GM19239 (cell line): ENCODE measurements around the gene MRPS24.
"Not testable (repeated sequence)": the region's sequence is repeated elsewhere in the genome, so short reads cannot be mapped to it uniquely, and the experiment has no call there.

Experiments
- DNase-seq: peaks from one replicate; pipeline ENCODE4 v3.0.0; 2011; ENCODE audit warnings: low spot score; ENCODE audit not compliant: insufficient read length
- FAIRE-seq: peaks from 2 replicates; lab custom pipeline; 2011; peaks lifted over from hg19 to GRCh38; lab: Jason Lieb, UNC

Gene MRPS24

DNA sequence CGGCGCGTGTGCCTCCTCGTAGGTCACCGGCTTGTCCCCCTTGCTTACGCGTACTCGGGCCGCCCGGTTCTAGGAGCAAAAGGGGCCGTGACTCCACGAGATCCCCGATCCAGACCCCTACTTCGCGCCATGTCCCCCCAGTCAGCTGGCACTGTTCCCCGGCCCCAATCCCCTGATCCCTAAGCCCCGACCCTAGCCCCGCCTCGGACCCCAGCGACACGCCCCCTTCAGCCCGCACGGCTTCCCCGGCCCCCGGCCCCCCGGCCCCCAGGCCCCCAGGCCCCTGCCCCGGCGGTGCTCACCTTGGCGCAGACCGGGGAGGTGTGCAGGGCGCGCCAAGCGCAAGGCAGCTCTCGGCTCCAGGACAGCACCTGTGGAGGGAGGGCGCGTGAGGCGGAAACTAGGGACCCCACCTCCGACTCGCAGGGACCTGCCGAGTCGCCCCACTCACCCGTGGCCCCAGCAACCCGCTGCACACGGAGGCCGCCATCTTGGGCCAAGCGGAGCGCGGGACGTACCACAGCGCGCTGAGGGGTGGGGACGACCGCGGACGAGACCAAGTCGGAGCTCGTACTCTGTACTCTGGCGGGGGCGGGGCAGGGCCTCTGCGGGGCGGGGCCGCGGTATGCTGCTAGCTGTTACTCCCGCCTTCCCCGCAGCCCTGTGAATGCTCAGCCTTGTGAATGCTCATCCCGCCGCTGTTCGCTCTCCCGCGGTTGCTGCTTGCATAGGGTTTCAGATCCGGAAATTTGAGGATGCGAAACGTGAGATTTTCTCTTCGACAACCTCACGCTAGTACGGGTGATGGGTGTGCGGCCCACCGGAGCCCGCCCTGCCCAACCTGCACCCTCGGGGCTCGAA, at the start of gene MRPS24:
TSS of gene MRPS24 (minus strand) at position 512 of the 861 bp plus-strand sequence. CDS start at position 490, 22 bp downstream.
- FAIRE-seq: peak; percentile 97

GRCh38 chr7:43915907-43916306, 46.6 kb upstream of the MRPS24 start:
- no peak for DNase-seq
- FAIRE-seq: no peak

More for the DNA sequence above, at the start of gene MRPS24:
- peak; percentile 90 for DNase-seq

DNA sequence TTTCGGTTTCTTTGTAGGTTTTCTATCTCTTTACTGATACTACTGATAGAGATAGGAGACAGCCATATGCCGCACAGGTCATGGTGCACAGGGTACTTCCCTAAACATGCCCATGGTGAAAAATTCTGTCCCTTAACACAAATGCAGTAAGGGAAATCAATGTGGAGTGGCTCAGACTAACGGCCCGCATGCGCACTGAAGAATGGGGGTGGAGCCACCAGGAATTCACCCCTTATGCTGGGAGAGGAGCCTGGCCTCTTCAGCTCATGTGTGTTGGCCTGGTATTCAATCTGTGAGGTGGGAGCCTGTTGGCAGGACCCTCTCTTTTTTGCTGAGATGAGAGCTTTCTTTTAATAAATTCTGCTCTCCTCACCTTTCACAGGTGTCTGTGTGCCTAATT, 45.5 kb upstream of the MRPS24 start:
- DNase-seq (no peak), FAIRE-seq (no peak)

DNA sequence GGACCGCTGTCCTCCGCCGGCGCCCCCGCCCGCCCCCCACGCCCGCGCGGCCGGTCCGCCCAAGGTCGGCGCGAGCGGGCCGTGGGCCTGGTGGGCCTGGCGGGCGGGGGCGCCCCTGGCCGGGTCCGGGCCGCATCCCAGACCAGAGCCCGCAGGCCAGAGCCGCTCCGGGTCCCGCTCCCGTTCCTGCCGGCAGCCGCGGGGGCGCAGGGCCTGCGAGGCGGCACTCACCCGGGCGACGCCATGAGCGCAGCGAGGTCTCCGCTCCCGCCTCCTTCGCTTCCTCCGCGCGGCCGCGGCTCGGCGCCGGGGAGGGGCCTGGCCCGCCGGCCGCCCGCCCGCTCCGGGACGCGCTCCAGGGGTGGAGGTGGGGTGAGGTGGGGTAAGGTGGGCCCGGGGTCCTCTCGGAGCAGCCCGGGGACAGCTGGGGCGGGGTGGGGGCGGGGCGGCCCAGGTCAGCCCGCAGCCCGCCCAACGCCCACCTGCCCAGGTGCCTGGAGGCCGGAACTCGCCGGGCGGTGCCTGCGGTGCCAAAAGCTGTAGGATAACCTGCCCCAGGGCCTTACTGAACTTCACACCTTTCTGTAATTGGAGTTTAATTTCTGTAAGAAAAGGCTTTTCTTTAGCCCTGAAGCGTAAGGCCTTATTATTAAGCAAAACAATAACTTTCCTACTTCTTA, 37.2 kb upstream of the MRPS24 start, which contains the start of gene URGCP:
TSS of gene URGCP (minus strand) at position 266 of the 680 bp plus-strand sequence. CDS start at position 245, 21 bp downstream.
- FAIRE-seq (no peak), DNase-seq (peak; percentile 91)

- FAIRE-seq: no peak
- peak; percentile 41 for DNase-seq
Observed at GRCh38 chr7:43905956-43906330, 36.6 kb upstream of the MRPS24 start.

- DNase-seq (no peak), FAIRE-seq (no peak)
Observed at GRCh38 chr7:43905209-43905946, 36.1 kb upstream of the MRPS24 start.

GRCh38 chr7:43904533-43905208, 35.4 kb upstream of the MRPS24 start:
- FAIRE-seq: no peak

DNA sequence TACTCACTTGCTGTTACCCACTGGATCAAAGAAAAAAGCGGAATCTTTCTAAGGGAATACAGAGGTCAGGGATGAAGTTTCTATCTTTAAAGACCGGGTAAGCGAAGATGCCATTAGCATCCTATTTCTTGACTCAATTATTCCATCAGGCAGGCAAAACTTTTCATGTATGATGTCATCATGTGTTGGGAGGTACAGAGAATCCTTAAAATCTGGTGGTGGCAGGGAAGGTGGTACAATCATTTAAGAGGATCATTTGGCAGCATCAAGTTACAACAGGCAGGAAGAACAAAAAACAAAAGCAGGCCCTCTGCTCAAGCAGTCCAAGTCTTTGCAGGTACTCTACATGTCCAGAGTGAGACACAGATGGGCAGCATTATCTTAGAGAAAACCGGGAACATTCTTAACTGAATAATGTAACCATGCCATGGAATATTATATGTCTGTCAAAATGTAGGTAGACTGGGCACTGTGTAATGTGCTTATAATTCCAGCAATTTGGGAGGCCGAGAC, 33.3 kb upstream of the MRPS24 start:
- DNase-seq (no peak), FAIRE-seq (no peak)

More at GRCh38 chr7:43904533-43905208, 35.4 kb upstream of the MRPS24 start:
- no peak for DNase-seq

- DNase-seq, FAIRE-seq: not testable (repeated sequence)
Observed at GRCh38 chr7:43898571-43898970, 29.3 kb upstream of the MRPS24 start.

- no peak for FAIRE-seq
Observed at GRCh38 chr7:43895847-43896415, 26.6 kb upstream of the MRPS24 start.

GRCh38 chr7:43891069-43891955, 22.0 kb upstream of the MRPS24 start:
- FAIRE-seq: no peak

More at GRCh38 chr7:43895847-43896415, 26.6 kb upstream of the MRPS24 start:
- DNase-seq: no peak

GRCh38 chr7:43890468-43890867, 21.2 kb upstream of the MRPS24 start:
- FAIRE-seq (no peak), DNase-seq (no peak)

More at GRCh38 chr7:43891069-43891955, 22.0 kb upstream of the MRPS24 start:
- no peak for DNase-seq

GRCh38 chr7:43888993-43889945, 20.0 kb upstream of the MRPS24 start:
- FAIRE-seq (no peak), DNase-seq (no peak)

GRCh38 chr7:43884617-43885016, 15.3 kb upstream of the MRPS24 start:
- DNase-seq (no peak), FAIRE-seq (no peak)

DNA sequence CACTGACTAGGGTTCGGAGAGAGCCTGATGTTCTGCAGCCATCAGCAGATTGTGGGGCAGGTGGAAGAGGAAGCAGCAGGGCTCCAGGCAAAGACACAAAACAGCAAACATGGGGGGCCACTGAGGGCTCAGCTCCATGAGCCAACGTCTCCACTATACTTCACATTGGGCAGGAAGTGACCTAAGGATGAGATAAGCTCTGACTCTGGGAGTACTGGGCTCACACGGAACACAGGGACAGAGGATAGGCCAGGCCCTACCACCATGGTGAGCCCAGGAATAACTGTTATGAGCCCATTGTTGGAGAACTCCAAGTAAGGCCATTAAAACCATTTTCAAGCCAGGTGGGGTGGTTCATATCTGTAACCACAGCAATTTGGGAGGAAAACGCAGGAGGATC, 14.9 kb upstream of the MRPS24 start:
- DNase-seq (no peak), FAIRE-seq (no peak)

GRCh38 chr7:43880596-43880995, 11.3 kb upstream of the MRPS24 start:
- DNase-seq: no peak
- no peak for FAIRE-seq

- no peak for FAIRE-seq
- DNase-seq: no peak
Observed at GRCh38 chr7:43879477-43879876, 10.2 kb upstream of the MRPS24 start.
